HepG2 (cell line): ENCODE results near the gene RETN. TPM values are rescaled to one million over a fixed set of nuclear protein-coding genes. Genes with fewer than 3 reads are reported as not detected.

Experiments
- ARNTL ChIP-seq: sonication (generic); formaldehyde crosslinking; IDR thresholded peaks from 2 replicates; pipeline ENCODE4 v1.4.0; 2020; ENCODE audit warnings: mild to moderate bottlenecking, missing genetic modification reagents
- CBX5 ChIP-seq: sonication (generic); formaldehyde crosslinking; IDR thresholded peaks from 2 replicates; pipeline ENCODE4 v1.4.0; 2020; ENCODE audit warnings: missing genetic modification reagents, borderline replicate concordance
- CEBPG ChIP-seq: IDR thresholded peaks from 2 replicates; pipeline ENCODE4 v1.6.1; 2016
- CENPT ChIP-seq: sonication (generic); formaldehyde crosslinking; IDR thresholded peaks from 2 replicates; pipeline ENCODE4 v1.8.0; 2022; ENCODE audit warnings: low read depth, mild to moderate bottlenecking, moderate library complexity, missing genetic modification reagents
- EHMT2 ChIP-seq: fragments of 200-600 bp; sonication (generic); IDR thresholded peaks from 2 replicates; pipeline ENCODE4 v1.7.0; 2017; ENCODE audit warnings: antibody characterized with exemption, low read depth, low read length, borderline replicate concordance
- EZH2 ChIP-seq: conservative IDR thresholded peaks from 2 replicates; pipeline ENCODE4 v1.6.1; 2012; ENCODE audit warnings: mild to moderate bottlenecking, low read depth, low read length, moderate library complexity
- HOXA3 ChIP-seq: sonication (generic); formaldehyde crosslinking; IDR thresholded peaks from 2 replicates; pipeline ENCODE4 v1.5.0; 2020; ENCODE audit warnings: missing genetic modification reagents
- MAFG ChIP-seq: sonication (generic); formaldehyde crosslinking; IDR thresholded peaks from 2 replicates; pipeline ENCODE4 v1.5.1; 2020; ENCODE audit warnings: mild to moderate bottlenecking, missing genetic modification reagents
- MAFK ChIP-seq, 2 experiments: IDR thresholded peaks in 1 of 2; conservative IDR thresholded peaks in 1 of 2; 2 replicates each; pipeline ENCODE4 v1.6.1; 2011; ENCODE audit warnings: improper control_type of control experiment in 2 of 2, low read length in 2 of 2
- MEIS2 ChIP-seq: sonication (generic); formaldehyde crosslinking; IDR thresholded peaks from 2 replicates; pipeline ENCODE4 v1.9.0; 2021; ENCODE audit warnings: mild to moderate bottlenecking, missing genetic modification reagents
- MTF1 ChIP-seq: sonication (generic); formaldehyde crosslinking; IDR thresholded peaks from 2 replicates; pipeline ENCODE4 v1.5.0; 2020; ENCODE audit warnings: missing genetic modification reagents
- ONECUT2 ChIP-seq: sonication (generic); formaldehyde crosslinking; IDR thresholded peaks from 2 replicates; pipeline ENCODE4 v1.4.0; 2020; ENCODE audit warnings: missing genetic modification reagents
- PHF20 ChIP-seq: sonication (generic); formaldehyde crosslinking; IDR thresholded peaks from 2 replicates; pipeline ENCODE4 v1.5.0; 2020; ENCODE audit warnings: mild to moderate bottlenecking, missing genetic modification reagents
- PLRG1 ChIP-seq: fragments of 450-650 bp; conservative IDR thresholded peaks from 2 replicates; pipeline ENCODE4 v1.6.1; 2016
- PLSCR1 ChIP-seq: sonication (generic); formaldehyde crosslinking; IDR thresholded peaks from 2 replicates; pipeline ENCODE4 v1.5.0; 2020; ENCODE audit warnings: missing genetic modification reagents, mild to moderate bottlenecking, borderline replicate concordance
- POGZ ChIP-seq: sonication (generic); formaldehyde crosslinking; IDR thresholded peaks from 2 replicates; pipeline ENCODE4 v1.4.0; 2020; ENCODE audit warnings: mild to moderate bottlenecking, missing genetic modification reagents
- RXRA ChIP-seq: sonication (generic); formaldehyde crosslinking; IDR thresholded peaks from 2 replicates; pipeline ENCODE4 v1.5.1; 2020; ENCODE audit warnings: missing genetic modification reagents
- SAP130 ChIP-seq: IDR thresholded peaks from 2 replicates; pipeline ENCODE4 v1.6.1; 2016; ENCODE audit warnings: low read depth
- SATB2 ChIP-seq: sonication (generic); formaldehyde crosslinking; IDR thresholded peaks from 2 replicates; pipeline ENCODE4 v1.5.0; 2020; ENCODE audit warnings: missing genetic modification reagents
- TOE1 ChIP-seq: sonication (generic); formaldehyde crosslinking; IDR thresholded peaks from 2 replicates; pipeline ENCODE4 v1.4.0; 2020; ENCODE audit warnings: mild to moderate bottlenecking, missing genetic modification reagents
- XBP1 ChIP-seq: sonication (generic); formaldehyde crosslinking; IDR thresholded peaks from 2 replicates; pipeline ENCODE4 v1.5.0; 2020; ENCODE audit warnings: missing genetic modification reagents
- ZBTB44 ChIP-seq: sonication (generic); formaldehyde crosslinking; IDR thresholded peaks from 2 replicates; pipeline ENCODE4 v1.4.0; 2020; ENCODE audit warnings: missing genetic modification reagents
- ZC3H13 ChIP-seq: sonication (generic); formaldehyde crosslinking; IDR thresholded peaks from 2 replicates; pipeline ENCODE4 v1.8.1; 2023; ENCODE audit warnings: mild to moderate bottlenecking, missing genetic modification reagents, moderate library complexity
- ZFAT ChIP-seq: sonication (generic); formaldehyde crosslinking; conservative IDR thresholded peaks from 2 replicates; pipeline ENCODE4 v1.8.1; 2023; ENCODE audit warnings: missing genetic modification reagents, inconsistent platforms
- ZFP41 ChIP-seq: sonication (generic); formaldehyde crosslinking; IDR thresholded peaks from 2 replicates; pipeline ENCODE4 v1.4.0; 2020; ENCODE audit warnings: mild to moderate bottlenecking, missing genetic modification reagents, borderline replicate concordance
- ZNF333 ChIP-seq: sonication (generic); formaldehyde crosslinking; IDR thresholded peaks from 2 replicates; pipeline ENCODE4 v1.4.0; 2020; ENCODE audit warnings: mild to moderate bottlenecking, missing genetic modification reagents, borderline replicate concordance
- ZNF563 ChIP-seq: sonication (generic); formaldehyde crosslinking; IDR thresholded peaks from 2 replicates; pipeline ENCODE4 v1.8.0; 2022; ENCODE audit warnings: mild to moderate bottlenecking, moderate library complexity, missing genetic modification reagents
- polyA plus RNA-seq, 8 experiments: library from polyadenylated mRNA; depleted of rRNA in 3 of 8; stranded (reverse) in 7 of 8; unstranded in 1 of 8; fragments of >200 nt; fragmentation: Illumina TruSeq in 4 of 8; extraction: Trizol in 4 of 8; gene quantifications; 2 replicates each; pipeline versions ENCODE4 v1.2.1 to v1.2.3, GENCODE V29; 2011 to 2016; ENCODE audit warnings: low read depth in 4 of 8, missing spikeins in 1 of 8, mixed read lengths in 1 of 8; ENCODE audit not compliant: insufficient read depth in 1 of 8
- total RNA-seq, 5 experiments: library from RNA; depleted of rRNA; stranded (reverse); fragments of >200 nt; fragmentation: Illumina TruSeq; extraction: Trizol; gene quantifications; 2 replicates each; pipeline ENCODE4 v1.2.3, GENCODE V29; 2016; ENCODE audit warnings: low read depth in 1 of 5
- TF ChIP-seq, protein P1 (sequence below): sonication (generic); formaldehyde crosslinking; IDR thresholded peaks from 2 replicates; pipeline ENCODE4 v1.8.1; 2023; ENCODE audit warnings: mild to moderate bottlenecking, missing genetic modification reagents
- TF ChIP-seq, protein P2 (sequence below): sonication (generic); formaldehyde crosslinking; IDR thresholded peaks from 2 replicates; pipeline ENCODE4 v1.5.1; 2020; ENCODE audit warnings: mild to moderate bottlenecking, moderate library complexity, missing genetic modification reagents

Gene RETN
- total and polyA plus RNA-seq, 2 of the 13 experiments (the other 11 are each of a cell fraction or from before 2014, with no cell fraction given), result not detected

GRCh38 chr19:7680606-7681339 is 11.9 kb downstream of the RETN start, which contains the start of gene TRAPPC5 (continued):
- TF ChIP-seq, protein P1, sequence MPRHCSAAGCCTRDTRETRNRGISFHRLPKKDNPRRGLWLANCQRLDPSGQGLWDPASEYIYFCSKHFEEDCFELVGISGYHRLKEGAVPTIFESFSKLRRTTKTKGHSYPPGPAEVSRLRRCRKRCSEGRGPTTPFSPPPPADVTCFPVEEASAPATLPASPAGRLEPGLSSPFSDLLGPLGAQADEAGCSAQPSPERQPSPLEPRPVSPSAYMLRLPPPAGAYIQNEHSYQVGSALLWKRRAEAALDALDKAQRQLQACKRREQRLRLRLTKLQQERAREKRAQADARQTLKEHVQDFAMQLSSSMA (CRISPR knock-in tag), result 0 out of 2 replicates have a peak, but pooled peaks have one; percentile 15
- TF ChIP-seq HOXA3 (CRISPR knock-in tag) (peak; percentile 83), MAFG (CRISPR knock-in tag) (no peak), ZFAT (CRISPR knock-in tag) (no peak), EHMT2 (no peak), TOE1 (CRISPR knock-in tag) (no peak), MTF1 (CRISPR knock-in tag) (no peak), SATB2 (CRISPR knock-in tag) (no peak), POGZ (CRISPR knock-in tag) (no peak), RXRA (CRISPR knock-in tag) (peak; percentile 2; the same call in 1 of the 2 replicates), MEIS2 (CRISPR knock-in tag) (peak; percentile 48; the same call in 1 of the 2 replicates), SAP130 (CRISPR knock-in tag) (peak; percentile 66), CEBPG (CRISPR knock-in tag) (no peak), CBX5 (CRISPR knock-in tag) (no peak), PHF20 (CRISPR knock-in tag) (peak; percentile 71), PLSCR1 (CRISPR knock-in tag) (no peak), ZBTB44 (CRISPR knock-in tag) (no peak), XBP1 (CRISPR knock-in tag) (no peak), ARNTL (peak; percentile 24; the same call in 1 of the 2 replicates), CENPT (CRISPR knock-in tag) (no peak), PLRG1 (no peak), MAFK (conservative IDR thresholded peaks at IDR 0.05 in 1 of 2, IDR thresholded peaks at IDR 0.05 in 1 of 2; ENCODE audit: low read length in 2 of 2) (no peak), ZNF333 (CRISPR knock-in tag) (no peak), EZH2 (no peak), ZFP41 (CRISPR knock-in tag) (no peak), ONECUT2 (CRISPR knock-in tag) (no peak), ZC3H13 (CRISPR knock-in tag) (no peak), ZNF563 (CRISPR knock-in tag) (peak; percentile 95)
- TF ChIP-seq, protein P2, sequence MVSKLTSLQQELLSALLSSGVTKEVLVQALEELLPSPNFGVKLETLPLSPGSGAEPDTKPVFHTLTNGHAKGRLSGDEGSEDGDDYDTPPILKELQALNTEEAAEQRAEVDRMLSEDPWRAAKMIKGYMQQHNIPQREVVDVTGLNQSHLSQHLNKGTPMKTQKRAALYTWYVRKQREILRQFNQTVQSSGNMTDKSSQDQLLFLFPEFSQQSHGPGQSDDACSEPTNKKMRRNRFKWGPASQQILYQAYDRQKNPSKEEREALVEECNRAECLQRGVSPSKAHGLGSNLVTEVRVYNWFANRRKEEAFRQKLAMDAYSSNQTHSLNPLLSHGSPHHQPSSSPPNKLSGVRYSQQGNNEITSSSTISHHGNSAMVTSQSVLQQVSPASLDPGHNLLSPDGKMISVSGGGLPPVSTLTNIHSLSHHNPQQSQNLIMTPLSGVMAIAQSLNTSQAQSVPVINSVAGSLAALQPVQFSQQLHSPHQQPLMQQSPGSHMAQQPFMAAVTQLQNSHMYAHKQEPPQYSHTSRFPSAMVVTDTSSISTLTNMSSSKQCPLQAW (CRISPR knock-in tag), result peak; percentile 26; the same call in 1 of the 2 replicates
